ENCODE data around the gene ITPRID2.

GRCh38 chr2:181947273-181947672 lies 55.7 kb downstream of the ITPRID2 start:
- TF ChIP-seq CTCF (IDR thresholded peaks at IDR 0.05; ENCODE audit: control extremely low read depth in 1 of 3, insufficient read depth in 1 of 3, low read depth in 1 of 3, low read length in 3 of 3) = no peak
- no peak for TF ChIP-seq POLR2AphosphoS5 (IDR thresholded peaks at IDR 0.05; ENCODE audit: low read depth, low read length)
- no peak for TF ChIP-seq SP1 (IDR thresholded peaks at IDR 0.05; ENCODE audit: low read depth, low read length)
- no peak for TF ChIP-seq NANOG (IDR thresholded peaks at IDR 0.05; ENCODE audit: insufficient read depth, low read depth, low read length, poor library complexity, severe bottlenecking)
- TF ChIP-seq E2F6 (IDR thresholded peaks at IDR 0.05) = no peak
- no peak for TF ChIP-seq POLR2A (IDR thresholded peaks at IDR 0.05; ENCODE audit: control extremely low read depth in 1 of 2, low read depth in 2 of 2, low read length in 2 of 2)

All from H1 (cell line).